ENCODE data around the gene SNORC.

SNORC gene

DNA sequence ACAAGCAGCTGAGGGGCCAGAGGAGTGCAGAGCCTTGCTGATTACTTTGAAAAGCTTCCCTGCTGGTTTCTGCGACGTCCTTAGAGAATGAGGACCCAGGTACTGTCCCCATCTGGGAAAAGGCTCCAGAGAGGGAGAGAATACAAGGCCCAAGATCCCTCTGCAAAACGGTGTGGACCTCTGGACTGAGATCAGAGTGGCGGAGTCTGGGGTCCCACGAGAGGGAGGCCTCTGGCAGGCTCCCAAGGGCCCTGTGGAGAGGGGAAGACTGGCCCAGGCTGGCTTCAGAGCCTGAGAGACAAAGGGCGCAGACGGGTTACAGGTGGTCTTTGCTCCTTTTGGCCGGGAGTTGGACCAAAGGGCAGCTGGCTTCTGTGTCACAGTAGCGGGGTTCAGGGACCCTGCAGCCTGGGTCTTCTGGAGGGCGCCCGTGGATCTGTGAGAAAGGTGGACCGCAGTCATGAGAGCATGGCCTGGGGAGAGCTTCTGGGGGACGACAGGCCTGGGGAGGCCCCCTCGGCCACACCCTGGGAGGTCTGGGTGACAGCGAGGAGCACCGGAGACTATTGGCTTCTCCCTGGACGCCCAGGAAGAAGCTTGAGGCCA, 805 bp downstream of the SNORC start:
- no peak for DNase-seq

DNA sequence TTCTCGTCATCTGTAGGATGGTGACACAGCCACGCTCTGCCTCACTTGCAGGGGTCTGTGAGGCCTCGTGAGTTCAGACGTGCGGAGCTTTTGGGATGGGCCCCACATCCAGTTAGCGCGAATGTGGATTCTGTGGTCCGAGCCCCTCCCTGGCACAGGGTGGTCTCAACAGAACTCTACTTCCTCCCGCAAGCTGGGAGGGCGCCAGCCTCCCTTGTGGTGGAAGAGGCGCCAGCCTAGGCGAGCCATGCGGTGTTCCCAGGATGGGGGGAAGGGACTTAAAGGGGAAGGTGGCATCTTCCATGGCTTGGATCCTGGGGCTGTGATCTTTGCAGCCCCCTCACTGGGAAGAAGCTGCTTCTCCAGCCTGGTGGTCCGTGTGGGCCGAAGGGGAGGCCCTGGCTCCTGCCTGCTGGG, 1.4 kb downstream of the SNORC start:
- no peak for DNase-seq

DNA sequence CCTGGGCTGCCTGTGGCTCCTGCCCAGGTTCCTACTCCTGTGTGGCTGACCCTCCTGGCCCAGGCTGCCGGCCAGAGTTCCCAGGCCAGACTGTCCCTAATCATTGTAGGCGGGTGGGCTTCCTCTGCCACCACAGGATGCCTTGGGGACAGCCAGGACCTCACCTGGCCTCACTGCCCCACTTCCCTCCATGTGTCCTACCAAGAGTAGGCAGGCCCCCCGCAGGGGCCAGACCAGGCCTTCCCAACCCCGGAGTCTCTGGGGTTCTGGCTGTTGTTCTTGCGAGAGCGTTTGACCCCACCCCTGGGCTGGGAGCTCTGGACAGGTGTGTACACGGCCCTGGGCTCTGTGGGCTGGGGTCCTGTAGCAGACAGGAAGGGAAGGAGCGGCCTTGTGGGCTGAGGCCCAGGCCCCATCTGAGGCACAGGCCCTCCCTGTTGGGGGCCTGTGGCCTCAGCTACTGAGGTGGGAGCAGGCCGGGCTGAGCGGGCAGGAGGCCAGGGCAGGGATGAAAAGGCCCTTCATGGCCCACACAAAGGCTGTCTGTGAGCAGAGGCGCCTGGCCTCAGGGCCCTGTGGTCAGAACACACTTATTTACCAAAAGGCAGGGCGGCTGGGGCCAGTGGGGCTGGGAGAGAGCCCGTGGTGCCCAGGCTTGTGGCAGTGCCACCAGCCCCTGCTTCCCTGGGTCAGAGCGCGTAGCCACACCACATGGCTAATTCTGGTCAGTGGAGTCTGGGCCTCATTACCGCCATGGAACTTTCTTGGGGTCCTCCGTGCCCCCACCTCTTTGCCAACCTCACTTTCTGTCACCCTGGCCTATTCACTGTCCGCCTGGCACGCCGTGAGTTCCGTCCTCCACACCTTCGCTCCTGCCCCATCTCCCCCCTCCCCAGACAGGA, 2.0 kb downstream of the SNORC start:
- DNase-seq: no peak

DNA sequence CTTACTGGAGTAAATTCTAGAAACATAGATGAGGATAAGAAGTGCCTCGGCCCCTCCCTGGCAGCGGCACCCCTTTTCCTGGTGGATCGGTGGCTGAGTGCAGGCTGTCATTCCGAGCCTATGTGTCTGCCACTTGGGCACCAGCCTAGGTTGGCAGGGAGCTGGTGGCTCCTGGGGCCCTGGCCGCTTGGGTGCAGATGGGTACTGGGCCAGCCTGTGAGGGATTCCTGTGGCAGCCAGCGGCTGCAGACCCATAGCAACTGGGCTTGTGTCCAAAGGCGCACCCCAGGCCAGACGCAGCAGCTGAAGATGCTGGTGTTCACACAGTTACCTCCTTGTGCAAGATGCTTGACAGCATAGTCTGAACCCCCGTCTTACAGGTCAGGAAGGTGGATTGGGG, 2.8 kb downstream of the SNORC start:
- DNase-seq: no peak

DNA sequence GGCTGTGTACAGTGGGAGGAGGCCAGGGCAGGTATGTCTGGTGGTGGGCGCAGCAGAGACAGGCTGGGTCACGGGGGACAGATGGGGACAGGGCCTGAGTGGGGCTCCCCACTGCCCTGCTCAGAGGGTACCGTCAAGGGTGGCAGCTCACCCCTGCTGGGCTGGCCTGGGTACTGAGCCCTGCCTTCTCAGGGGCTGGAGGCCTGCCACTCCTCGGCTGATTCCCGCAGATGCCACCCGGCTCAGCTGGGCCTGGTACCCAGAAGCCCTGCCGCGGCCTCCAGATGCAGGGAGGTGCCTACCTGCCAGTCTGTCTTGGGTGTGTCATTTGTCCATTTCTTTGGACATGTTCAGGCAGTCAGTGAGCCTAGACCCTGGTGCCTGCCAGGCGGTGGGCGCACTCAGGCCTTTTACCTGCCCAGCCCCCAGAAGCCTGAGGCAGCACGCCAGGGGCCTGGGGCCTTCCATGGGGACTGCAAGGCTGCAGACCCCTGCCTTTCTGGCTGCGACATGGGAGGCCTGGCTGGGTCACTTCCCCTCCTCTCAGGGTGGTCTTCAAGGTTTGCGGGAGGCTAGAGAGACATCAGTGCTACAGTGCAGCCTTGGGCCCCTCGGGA, 3.3 kb downstream of the SNORC start:
- DNase-seq: no peak

DNA sequence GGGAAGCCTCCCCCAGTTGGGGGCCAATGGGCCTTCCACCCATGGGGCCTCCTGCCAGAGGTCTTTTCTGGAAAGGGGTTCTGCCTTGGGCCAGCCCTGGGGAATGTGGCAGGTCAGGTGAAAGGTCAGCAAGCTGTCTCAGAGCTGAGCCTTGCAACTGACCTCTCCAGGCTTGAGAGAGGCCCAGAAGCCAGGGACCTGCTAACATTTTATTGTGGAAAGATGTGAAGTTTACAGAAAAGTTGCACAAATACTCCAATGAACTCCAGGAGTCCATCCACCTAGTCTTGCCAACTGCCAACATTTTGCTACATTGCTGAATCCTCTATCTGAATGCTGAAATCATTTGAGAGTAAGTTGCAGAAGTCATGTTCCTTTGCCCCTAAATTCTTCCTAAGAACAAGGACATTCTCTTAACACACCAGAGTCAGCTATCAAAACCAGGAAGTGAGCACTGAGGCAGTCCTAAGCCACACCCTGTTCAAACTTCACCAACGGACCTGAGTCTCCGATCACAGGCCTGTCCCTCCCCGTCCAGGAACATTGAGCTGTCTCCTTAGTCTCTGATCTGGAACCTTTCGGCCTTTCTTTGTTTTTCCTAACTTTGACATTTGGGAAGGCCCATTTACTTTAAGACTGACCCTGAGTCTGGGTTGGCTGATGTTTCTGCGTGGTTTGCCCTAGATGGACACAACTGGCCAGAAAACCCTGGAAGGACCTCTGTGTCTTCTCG, 4.0 kb downstream of the SNORC start:
- no peak for DNase-seq

DNA sequence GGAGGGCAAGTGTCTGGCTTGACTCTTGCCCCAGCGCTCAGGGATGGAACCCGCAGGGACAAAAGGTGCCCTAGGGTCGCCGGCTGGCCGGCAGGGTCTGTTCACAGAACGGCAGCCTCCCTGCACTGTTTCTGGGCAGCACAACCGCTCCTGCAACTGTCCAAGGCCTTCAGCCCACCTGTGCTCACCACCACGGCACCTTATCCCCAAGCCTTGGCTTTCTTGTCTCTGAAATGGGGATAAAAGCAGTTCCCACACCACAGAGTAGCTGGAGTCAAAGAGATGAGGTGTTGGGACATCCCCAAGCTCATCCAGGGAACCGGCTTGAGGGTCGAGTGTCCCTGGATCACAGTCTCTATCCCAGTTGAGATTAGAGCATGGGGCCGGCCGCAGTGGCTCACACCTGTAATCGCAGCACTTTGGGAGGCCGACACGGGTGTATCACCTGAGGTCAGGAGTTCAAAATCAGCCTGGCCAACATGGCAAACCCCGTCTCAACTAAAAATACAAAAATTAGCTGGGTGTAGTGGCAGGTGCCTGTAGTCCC, 4.7 kb downstream of the SNORC start:
- DNase-seq: no peak

DNA sequence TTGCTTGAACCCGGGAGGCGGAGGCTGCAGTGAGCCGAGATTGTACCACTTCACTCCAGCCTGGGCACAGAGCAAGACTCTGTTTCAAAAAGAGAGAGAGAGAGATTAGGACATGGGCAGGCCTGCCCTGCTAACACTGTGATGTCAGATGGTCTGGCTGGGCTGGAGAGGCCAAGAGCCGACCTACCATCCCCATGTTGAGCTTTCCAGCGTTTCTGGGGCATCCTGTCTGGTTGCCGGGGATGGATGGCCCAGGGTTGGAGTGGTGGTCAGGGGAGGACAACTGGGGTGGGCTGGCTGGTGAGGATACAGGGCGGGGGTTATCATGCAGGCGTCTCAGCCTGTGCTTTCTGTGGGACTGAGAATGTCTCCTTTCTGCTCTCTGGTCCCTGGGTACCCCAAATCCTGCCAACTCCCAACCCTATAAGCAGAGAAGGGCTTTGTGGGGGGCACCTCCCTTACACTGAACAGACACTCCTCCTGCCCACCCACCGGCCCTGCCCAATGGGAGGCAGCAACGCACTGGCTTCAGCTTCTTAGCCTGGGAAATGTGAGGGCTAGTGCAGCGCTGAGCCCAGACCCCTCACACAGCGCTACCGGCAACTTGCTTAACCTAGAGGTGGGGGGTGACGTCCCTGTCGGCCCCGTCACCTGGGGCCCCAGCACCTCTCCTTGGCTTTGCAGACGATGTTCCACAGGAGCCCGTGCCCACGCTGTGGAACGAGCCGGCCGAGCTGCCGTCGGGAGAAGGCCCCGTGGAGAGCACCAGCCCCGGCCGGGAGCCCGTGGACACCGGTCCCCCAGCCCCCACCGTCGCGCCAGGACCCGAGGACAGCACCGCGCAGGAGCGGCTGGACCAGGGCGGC, 5.4 kb downstream of the SNORC start:
- DNase-seq: no peak

DNA sequence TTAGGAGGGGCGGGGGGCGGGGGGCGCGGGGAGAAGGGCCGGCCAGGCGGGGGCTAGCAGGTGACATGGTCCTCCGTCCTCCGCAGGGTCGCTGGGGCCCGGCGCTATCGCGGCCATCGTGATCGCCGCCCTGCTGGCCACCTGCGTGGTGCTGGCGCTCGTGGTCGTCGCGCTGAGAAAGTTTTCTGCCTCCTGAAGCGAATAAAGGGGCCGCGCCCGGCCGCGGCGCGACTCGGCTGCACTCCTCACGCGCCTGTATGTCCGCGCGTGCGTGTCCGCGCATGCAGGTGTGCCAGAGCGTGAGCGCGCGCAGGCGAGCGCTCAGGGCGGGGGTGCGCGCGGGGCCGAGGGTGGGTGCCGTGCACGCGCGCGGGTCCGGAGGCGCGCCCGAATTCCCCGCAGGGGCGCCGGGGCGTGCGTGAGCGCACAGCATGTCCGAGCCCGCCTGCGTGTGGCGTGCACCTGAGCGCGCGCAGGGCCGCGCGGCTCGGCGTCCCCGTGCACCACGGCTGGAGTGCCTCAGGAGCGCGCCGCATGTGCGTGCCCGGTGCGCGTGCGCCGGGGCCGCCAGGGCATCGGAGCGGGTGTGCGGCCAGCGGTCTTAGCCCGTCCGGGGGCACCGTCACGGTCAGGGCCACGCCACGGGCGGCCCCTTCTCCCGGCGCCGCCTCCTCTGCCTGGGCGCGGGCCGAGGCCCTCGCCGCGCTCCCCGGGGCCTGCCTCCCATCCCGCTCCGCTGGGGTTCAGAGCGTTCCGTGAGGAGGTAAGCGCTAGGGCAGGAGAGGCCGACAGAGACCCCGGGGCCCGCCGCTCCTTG, 6.3 kb downstream of the SNORC start:
- no peak for DNase-seq

DNA sequence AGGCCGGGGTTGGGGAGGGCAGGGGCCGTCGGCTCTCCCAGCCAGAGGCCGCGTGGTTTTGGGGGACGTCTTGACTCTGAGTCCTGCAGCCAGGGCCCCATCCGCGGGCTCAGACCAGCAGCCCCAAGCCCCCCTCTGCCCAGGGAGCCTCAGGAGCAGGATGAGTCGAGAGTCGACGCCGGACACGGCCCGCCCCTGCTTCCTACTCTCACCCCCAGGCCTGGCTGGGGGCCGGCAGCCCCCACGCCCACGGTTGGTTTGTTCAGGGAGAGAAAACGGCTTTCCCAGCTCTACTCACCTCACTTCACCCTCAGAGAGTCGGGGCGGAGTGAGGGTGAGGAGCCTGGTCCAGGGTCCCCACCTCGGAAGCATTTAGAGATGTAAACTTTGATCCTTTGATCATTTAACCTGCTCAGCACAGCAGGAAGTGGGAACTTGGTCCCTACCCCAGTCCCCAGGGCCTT, 6.9 kb downstream of the SNORC start:
- DNase-seq: no peak

DNA sequence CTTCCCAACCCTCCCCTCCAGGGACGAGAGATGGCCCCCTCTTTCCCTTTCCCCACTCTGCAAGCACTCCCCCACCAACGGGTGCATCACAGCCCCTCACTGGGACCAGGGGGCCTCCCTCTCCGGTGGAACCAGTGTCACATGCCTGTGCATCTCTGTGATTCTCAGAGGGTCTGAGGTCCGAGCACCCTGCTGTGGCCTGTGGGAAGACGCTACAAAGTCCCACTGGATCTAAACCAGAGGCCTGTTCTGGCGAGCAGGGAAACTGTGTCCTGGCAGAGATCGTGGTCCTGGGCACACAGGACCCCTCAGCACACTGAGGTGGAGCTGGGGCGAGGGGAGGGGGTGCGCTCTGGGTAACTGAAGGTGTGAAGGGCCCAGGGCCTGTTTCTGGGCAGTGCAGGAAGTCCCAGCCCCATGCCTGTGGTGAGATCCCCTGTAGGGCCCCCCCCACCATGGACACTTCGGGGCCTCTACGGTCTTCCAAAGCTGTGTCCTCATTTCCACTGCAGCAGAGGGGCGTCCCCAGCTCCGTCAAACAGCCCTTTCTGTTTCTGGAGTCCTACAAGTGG, 8.0 kb downstream of the SNORC start:
- DNase-seq: no peak

DNA sequence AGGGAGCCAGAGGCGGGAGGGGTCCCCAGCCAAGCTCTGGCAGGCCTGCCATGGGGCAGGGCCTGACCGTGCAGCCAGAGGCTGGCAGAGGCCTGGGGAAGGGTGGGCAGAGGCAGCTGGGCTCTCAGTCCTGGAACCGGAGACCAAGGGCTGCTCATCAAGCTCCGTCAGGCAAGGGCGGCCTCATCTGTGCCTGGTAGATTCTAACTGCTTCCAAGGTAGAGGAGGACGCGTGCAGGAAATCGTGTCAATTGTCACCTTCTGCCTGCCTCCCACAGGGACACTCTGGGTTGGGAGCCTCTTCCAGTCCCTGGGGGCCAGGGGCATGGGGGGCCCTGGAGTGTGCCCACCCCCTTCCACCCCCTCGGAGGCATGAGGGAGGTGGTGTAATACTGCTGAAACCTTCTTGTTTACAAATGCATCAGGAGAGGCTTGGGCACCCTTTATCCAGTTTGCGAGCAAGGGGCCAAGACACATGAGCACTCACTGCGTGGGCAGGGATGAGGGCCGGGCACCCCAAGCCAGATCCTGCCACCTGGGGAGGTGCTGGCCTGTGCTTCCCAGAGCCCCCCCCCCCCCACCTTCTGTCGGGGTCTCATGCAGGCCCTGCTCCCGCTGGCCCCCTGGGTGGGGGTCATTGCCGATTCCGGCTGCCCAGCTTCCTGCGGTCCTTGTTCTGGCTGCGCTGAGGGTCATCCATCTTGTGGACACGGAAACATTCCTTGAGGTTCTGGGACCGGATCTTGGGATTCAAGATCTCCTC, 9.0 kb downstream of the SNORC start:
- no peak for DNase-seq

DNA sequence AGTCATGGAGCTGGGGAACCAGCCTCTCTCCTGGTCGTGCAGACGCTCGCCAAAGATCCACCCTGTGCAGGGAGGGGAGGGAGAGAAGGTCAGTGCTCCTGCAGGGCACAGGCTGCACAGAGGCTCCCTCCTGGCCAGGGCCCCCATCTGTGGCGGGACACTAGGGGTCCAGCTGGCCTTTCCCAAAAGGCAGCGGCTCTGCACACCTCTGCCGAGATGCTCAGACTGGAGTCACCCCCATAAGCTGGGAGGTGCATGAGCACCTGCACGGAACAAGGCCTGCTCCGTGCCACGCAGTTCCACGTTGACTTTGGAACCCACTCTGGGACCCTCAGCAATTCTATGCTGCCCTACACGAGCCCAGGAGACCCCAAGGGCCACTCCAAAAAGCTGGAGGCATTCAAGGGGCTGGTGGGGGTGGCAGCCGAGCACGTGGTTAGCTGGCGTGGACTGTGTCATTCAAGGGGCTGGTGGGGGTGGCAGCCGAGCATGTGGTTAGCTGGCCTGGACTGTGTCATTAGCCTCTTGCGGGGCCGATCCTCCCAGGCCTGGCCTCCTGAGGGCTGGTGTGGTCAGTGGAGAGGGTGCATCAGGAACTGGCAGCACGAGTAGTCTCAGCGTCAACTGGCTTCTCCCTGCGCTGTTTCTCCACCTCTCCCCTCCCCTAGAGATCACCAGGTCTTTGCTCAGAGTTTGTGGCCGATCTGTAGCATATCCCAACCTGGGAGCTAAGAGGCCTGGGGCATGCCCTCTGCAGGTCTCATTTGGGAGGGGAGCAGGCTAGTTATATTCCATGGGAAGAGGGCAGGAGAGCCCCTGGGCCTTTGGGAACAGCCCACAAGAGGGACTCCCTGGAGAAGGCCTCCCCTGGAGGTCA, 9.8 kb downstream of the SNORC start:
- DNase-seq: no peak

DNA sequence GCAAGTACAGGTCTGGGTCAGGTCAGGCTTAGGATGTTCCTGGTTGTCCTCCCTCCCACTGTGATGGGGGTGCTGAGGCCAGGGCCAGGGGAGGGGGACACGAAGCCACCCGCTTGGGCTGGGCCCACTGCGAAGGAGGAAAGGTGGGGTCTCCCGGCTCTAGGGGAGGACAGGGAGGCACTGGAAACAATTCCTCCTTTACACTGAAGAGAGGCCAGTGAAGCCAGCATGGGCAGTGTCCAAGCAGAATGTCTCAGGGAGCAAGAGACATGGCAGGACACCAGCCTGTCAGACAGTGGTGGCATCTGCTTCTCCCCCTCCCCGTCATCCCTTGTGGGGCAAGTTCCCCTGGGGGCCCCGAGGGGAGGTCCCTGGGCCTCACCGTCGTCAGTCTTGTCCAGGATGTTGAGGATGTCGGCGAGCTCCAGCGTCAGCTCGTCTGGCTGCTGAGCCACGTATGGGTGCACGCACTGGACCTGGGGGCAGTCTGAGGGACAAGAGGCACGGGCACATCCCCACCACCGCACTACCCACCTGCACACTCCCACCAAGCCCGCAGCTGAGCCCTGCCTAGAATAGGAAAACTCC, 10.8 kb downstream of the SNORC start:
- DNase-seq: no peak

DNA sequence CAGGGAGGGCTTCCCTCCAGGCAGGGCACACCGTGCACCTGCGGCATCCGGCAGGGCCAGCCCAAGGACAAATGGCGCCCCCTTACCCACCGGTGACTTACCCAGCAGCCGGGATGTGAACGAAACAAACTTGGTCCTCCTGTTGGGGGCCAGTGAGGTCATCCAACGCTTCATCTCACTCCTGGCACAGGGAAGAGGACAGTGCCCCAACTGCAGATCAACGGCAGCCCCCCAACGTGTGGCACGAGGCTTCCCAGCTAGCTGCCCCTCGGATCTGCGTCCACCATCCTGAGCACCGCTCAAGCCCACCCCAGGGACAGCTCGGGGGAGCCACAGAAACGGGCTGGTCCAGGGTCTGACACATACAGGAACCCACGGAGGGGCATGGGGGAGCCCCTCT, 12.0 kb downstream of the SNORC start:
- DNase-seq: no peak

DNA sequence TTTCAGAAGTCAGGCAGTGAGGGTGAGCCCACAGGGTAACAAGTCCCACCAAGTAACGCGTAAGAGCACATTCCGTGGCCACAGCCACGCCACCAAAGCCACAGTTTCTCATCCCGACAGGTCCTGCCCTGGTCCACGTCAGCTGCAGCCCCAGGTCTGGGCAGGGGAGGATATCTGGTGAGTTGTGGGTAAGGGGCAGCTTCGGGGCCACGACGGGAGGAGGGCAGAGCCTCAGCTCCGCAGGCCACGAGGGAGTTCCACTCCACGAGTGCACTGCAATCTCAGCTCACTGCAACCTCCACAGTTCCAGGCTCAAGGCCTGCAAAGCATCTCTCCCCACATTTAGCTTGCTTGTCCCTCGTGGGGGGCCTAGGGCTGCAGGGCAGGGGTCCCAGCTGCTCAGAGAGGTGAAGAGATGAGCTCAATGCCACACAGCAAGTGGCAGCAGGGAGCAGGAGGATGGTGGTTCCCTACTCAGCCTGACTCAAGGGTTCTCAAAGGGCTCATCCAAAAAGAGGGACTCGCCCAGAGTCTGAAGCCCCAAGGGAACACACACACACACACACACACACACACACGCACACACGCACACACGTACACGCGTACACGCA, 12.5 kb downstream of the SNORC start:
- no peak for DNase-seq

DNA sequence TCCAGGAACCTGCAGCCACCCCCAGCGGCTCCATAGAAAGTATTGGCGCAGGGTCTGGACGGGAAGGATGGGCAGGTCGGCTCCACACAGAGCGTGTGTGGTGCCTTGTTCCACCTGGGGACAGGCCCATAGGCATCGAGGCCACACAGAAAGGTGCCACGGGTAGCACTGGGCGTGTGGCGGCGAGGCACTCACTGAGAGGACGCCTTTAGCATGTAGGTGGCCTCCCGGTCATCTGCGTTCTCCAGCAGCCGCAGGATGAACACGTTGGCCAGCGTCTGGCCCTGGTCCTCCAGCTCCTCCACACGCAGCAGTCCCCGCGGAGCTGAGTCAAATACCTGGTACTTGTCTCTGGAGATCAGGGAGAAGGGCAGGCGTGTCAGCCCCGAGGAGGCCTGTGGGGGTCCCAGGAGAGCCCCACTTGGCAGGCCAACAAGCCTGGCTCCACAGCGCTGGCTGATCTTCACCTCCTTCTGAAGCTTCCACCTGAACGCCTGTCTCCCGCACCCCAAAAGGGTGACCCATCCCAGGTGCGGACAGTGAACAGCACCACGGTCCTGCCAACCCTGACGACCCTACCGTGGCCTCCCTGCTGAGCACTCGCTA, 13.2 kb downstream of the SNORC start:
- DNase-seq: no peak

DNA sequence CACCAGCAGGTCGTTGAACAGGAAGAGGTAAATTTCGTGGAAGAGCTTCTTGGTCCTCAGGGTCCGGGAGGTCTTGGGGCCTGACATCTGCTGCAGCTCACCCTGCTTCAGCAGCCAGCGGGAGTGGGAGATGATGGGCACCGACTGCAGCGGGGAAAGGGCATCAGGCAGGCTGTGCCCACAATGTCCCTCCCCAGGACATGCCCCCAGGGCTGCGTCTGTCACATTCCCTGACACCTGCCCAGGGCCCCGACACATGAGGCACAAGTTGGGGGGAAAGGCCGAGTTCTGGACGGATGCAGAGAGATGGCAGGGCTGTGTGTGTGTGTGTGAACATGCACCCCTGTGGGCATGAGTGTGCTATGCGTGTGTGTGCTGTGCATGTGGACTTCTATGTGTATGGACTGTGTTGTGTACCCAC, 13.9 kb downstream of the SNORC start:
- no peak for DNase-seq

Data from NCI-H1436 treated with DMSO at 0.1 percent for 48 hours (cell line).